SK-N-SH (cell line): ENCODE measurements around the gene EXOC2. TPM values are rescaled to one million over a fixed set of nuclear protein-coding genes. Genes with fewer than 3 reads are reported as not detected.
"Not testable (repeated sequence)": the region's sequence is repeated elsewhere in the genome, so short reads cannot be mapped to it uniquely, and the experiment has no call there.

Source experiments
- CTCF ChIA-PET: fragments of 300-600, 350-600 bp; formaldehyde crosslinking; extraction: SDS; loops from one replicate; lab custom pipeline; 2021; lab: Yijun Ruan, JAX
- POLR2A ChIA-PET: fragments of 350-600 bp; sonication (Branson Sonifier 250); formaldehyde crosslinking; extraction: SDS; loops from one replicate; lab custom pipeline; 2020; ENCODE audit warnings: antibody characterized with exemption, inconsistent platforms; lab: Yijun Ruan, JAX
- DNase-seq: peaks from one replicate; pipeline ENCODE4 v3.0.0; 2012
- H2AFZ ChIP-seq: fragments of 200-600 bp; sonication (generic); 2 replicates; pipeline ENCODE4 v1.8.1; 2016; ENCODE audit warnings: antibody characterized with exemption, mild to moderate bottlenecking, low read depth
- H3F3A ChIP-seq: fragments of 200-600 bp; sonication (generic); replicated peaks from 2 replicates; pipeline ENCODE3; 2016; ENCODE audit warnings: antibody characterized with exemption, mild to moderate bottlenecking; ENCODE audit not compliant: insufficient read depth
- H3K27ac ChIP-seq, 2 experiments: fragments of 200-500 bp in 1 of 2; fragments of 200-600 bp in 1 of 2; sonication (Bioruptor generic) in 1 of 2; sonication (generic), shearing (Covaris generic) in 1 of 2; 2 replicates each; pipeline versions ENCODE4 v1.5.1 to v1.6.1; 2014 to 2016; ENCODE audit warnings: low read depth in 2 of 2, inconsistent platforms in 1 of 2, low read length in 1 of 2, mild to moderate bottlenecking in 1 of 2, mixed read lengths in 1 of 2
- H3K27me3 ChIP-seq: fragments of 200-600 bp; sonication (generic), shearing (Covaris generic); 2 replicates; pipeline ENCODE4 v1.6.1; 2016; ENCODE audit warnings: mixed run types; ENCODE audit not compliant: insufficient read depth
- H3K36me3 ChIP-seq, 2 experiments: fragments of 200-500 bp in 1 of 2; fragments of 200-600 bp in 1 of 2; sonication (Bioruptor generic) in 1 of 2; sonication (generic) in 1 of 2; replicated peaks in 1 of 2; 2 replicates each; pipeline versions ENCODE3 to v1.5.1; 2014 to 2016; ENCODE audit warnings: low read length in 1 of 2, mild to moderate bottlenecking in 1 of 2; ENCODE audit not compliant: insufficient read depth in 2 of 2, control insufficient read depth in 1 of 2
- H3K4me1 ChIP-seq, 2 experiments: fragments of 200-500 bp in 1 of 2; fragments of 200-600 bp in 1 of 2; sonication (Bioruptor generic) in 1 of 2; sonication (generic), shearing (Covaris generic) in 1 of 2; 2 replicates each; pipeline versions ENCODE4 v1.5.1 to v1.6.1; 2014 to 2016; ENCODE audit warnings: low read depth in 1 of 2, low read length in 1 of 2, mixed run types in 1 of 2; ENCODE audit not compliant: insufficient read depth in 2 of 2, control insufficient read depth in 1 of 2
- H3K4me2 ChIP-seq: fragments of 200-600 bp; sonication (generic), shearing (Covaris generic); 2 replicates; pipeline ENCODE4 v1.6.1; 2017; ENCODE audit warnings: mixed run types
- H3K4me3 ChIP-seq, 2 experiments: fragments of 200-500 bp in 1 of 2; fragments of 200-600 bp in 1 of 2; sonication (Bioruptor generic) in 1 of 2; sonication (generic), shearing (Covaris generic) in 1 of 2; 2 replicates each; pipeline versions ENCODE4 v1.5.1 to v1.8.1; 2014 to 2016; ENCODE audit warnings: low read depth in 2 of 2, inconsistent platforms in 1 of 2, low read length in 1 of 2, mild to moderate bottlenecking in 1 of 2, mixed read lengths in 1 of 2, moderate library complexity in 1 of 2
- H3K79me2 ChIP-seq: fragments of 200-600 bp; sonication (generic); 2 replicates; pipeline ENCODE4 v1.8.1; 2017; ENCODE audit warnings: mild to moderate bottlenecking; ENCODE audit not compliant: insufficient read depth
- H3K9ac ChIP-seq: fragments of 200-600 bp; sonication (generic); 2 replicates; pipeline ENCODE4 v1.6.1; 2017; ENCODE audit warnings: mixed run types
- H3K9me2 ChIP-seq: fragments of 200-600 bp; sonication (generic); 2 replicates; pipeline ENCODE4 v1.6.1; 2017; ENCODE audit warnings: mixed run types
- H3K9me3 ChIP-seq: fragments of 200-600 bp; sonication (generic); 2 replicates; pipeline ENCODE4 v1.6.1; 2017; ENCODE audit warnings: mixed run types, mild to moderate bottlenecking, moderate library complexity
- H4K20me1 ChIP-seq: fragments of 200-600 bp; sonication (generic); 2 replicates; pipeline ENCODE4 v1.6.1; 2017; ENCODE audit warnings: mild to moderate bottlenecking, mixed run types; ENCODE audit not compliant: insufficient read depth
- CHD2 ChIP-seq: fragments of 150-350 bp; IDR thresholded peaks from 2 replicates; pipeline ENCODE4 v1.6.1; 2018; ENCODE audit warnings: low read length; ENCODE audit not compliant: partially characterized antibody
- FOSL2 ChIP-seq: IDR thresholded peaks from 2 replicates; pipeline ENCODE4 v1.4.0; 2012; ENCODE audit warnings: low read depth, mild to moderate bottlenecking, moderate library complexity, borderline replicate concordance
- FOXJ3 ChIP-seq: sonication (generic); formaldehyde crosslinking; IDR thresholded peaks from 2 replicates; pipeline ENCODE4 v1.5.1; 2020; ENCODE audit warnings: mild to moderate bottlenecking, missing genetic modification reagents
- FOXM1 ChIP-seq: IDR thresholded peaks from 2 replicates; pipeline ENCODE4 v1.4.0; 2012; ENCODE audit warnings: low read depth, mild to moderate bottlenecking
- GATA2 ChIP-seq: sonication (generic); formaldehyde crosslinking; IDR thresholded peaks from 2 replicates; pipeline ENCODE4 v1.5.0; 2020; ENCODE audit warnings: mild to moderate bottlenecking, missing genetic modification reagents
- JUND ChIP-seq: IDR thresholded peaks from 2 replicates; pipeline ENCODE4 v1.4.0; 2012
- MXI1 ChIP-seq: IDR thresholded peaks from 2 replicates; pipeline ENCODE4 v1.6.1; 2012; ENCODE audit warnings: mild to moderate bottlenecking, low read depth, low read length, improper control_type of control experiment
- POLR2AphosphoS5 ChIP-seq: IDR thresholded peaks from 2 replicates; pipeline ENCODE4 v1.6.1; 2012; ENCODE audit warnings: low read depth, low read length
- RCOR1 ChIP-seq: fragments of 150-350 bp; IDR thresholded peaks from 2 replicates; pipeline ENCODE4 v1.6.1; 2017; ENCODE audit warnings: antibody characterized with exemption, low read length
- RFX5 ChIP-seq: IDR thresholded peaks from 2 replicates; pipeline ENCODE4 v1.6.1; 2012; ENCODE audit warnings: mild to moderate bottlenecking, improper control_type of control experiment, low read length
- SIN3A ChIP-seq: IDR thresholded peaks from 2 replicates; pipeline ENCODE4 v1.6.1; 2012; ENCODE audit warnings: low read depth, mild to moderate bottlenecking, low read length, moderate library complexity, borderline replicate concordance
- SMC3 ChIP-seq: IDR thresholded peaks from 2 replicates; pipeline ENCODE4 v1.6.1; 2012; ENCODE audit warnings: low read depth, low read length, improper control_type of control experiment
- TCF12 ChIP-seq: IDR thresholded peaks from 2 replicates; pipeline ENCODE4 v1.4.0; 2012
- TEAD4 ChIP-seq: IDR thresholded peaks from 2 replicates; pipeline ENCODE4 v1.4.0; 2012; ENCODE audit warnings: mild to moderate bottlenecking, borderline replicate concordance; ENCODE audit not compliant: insufficient read depth
- YY1 ChIP-seq: IDR thresholded peaks from 2 replicates; pipeline ENCODE4 v1.4.0; 2012; ENCODE audit warnings: low read depth, mild to moderate bottlenecking
- WGBS: methylation state at CpG from one replicate; pipeline ENCODE4 v1.1.6; 2017; ENCODE audit warnings: low lambda C conversion rate; 5-methylcytosine and 5-hydroxymethylcytosine counted together
- polyA plus RNA-seq, 3 experiments: library from polyadenylated mRNA; depleted of rRNA; stranded (reverse); fragments of >200 nt; gene quantifications; 2 replicates each; pipeline ENCODE4 v1.2.3, GENCODE V29; 2012
- TF ChIP-seq, protein P1 (sequence below): fragments of 150-350 bp; IDR thresholded peaks from 2 replicates; pipeline ENCODE4 v1.6.1; 2016; ENCODE audit warnings: mild to moderate bottlenecking, low read depth, low read length
- TF ChIP-seq, protein P2 (sequence below): IDR thresholded peaks from 2 replicates; pipeline ENCODE4; 2012

The EXOC2 gene
- polyA plus RNA-seq, 1 of the 3 experiments (the other 2 are of a cell fraction) = 10.6 TPM

DNA sequence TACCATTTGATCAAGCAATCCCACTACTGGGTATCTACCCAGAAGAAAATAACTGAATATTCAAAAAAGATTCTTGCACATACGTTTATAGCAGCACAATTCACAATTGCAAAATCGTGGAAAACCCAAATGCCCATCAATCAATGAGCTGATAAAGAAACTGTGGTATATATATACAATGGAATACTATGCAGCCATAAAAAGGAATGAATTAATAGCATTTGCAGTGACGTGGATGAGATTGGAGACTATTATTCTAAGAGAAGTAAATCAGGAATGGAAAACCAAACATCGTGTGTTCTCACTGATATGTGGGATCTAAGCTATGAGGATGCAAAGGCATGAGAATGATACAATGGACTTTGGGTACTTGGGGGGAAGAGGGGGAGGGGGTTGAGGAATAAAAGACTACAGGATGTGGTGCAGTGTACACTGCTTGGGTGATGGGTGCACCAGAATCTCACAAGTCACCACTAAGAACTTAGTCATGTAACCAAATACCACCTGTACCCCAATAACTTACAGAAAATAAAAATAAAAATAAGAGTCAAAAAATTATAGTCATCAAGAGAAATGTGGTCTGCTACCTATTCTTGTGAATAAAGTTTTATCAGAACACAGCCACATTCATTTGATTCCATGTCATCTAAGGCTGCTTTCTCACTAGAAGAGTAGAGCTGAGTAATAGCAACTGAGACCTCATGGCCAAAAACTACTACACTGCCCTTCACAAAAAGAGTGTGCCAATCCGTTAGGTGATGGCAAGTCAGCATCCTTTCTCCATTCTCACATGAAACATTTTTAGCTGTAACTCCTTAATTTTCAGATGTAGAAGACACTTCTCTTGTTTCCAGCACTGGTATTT lies 27.3 kb downstream of the EXOC2 start:
- H3K9me3 ChIP-seq = no peaks in the 10 kb centered on the region
- H3K79me2 ChIP-seq = peaks cover 45% of the 10 kb centered on the region
- no peak overlapping the region for H3K27ac ChIP-seq
- TF ChIP-seq GATA2 (CRISPR knock-in tag) = no peak
- no peak for TF ChIP-seq SMC3
- TF ChIP-seq FOSL2 = no peak
- TF ChIP-seq FOXM1 = no peak
- no peak for TF ChIP-seq MXI1
- TF ChIP-seq RCOR1 = no peak
- no peak for TF ChIP-seq JUND
- TF ChIP-seq FOXJ3 (CRISPR knock-in tag) = no peak
- no peak for TF ChIP-seq POLR2AphosphoS5
- TF ChIP-seq TCF12 = no peak
- no peak for TF ChIP-seq YY1
- TF ChIP-seq, protein P1, sequence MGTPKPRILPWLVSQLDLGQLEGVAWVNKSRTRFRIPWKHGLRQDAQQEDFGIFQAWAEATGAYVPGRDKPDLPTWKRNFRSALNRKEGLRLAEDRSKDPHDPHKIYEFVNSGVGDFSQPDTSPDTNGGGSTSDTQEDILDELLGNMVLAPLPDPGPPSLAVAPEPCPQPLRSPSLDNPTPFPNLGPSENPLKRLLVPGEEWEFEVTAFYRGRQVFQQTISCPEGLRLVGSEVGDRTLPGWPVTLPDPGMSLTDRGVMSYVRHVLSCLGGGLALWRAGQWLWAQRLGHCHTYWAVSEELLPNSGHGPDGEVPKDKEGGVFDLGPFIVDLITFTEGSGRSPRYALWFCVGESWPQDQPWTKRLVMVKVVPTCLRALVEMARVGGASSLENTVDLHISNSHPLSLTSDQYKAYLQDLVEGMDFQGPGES = no peak
- no peak for TF ChIP-seq SIN3A
- TF ChIP-seq, protein P2, sequence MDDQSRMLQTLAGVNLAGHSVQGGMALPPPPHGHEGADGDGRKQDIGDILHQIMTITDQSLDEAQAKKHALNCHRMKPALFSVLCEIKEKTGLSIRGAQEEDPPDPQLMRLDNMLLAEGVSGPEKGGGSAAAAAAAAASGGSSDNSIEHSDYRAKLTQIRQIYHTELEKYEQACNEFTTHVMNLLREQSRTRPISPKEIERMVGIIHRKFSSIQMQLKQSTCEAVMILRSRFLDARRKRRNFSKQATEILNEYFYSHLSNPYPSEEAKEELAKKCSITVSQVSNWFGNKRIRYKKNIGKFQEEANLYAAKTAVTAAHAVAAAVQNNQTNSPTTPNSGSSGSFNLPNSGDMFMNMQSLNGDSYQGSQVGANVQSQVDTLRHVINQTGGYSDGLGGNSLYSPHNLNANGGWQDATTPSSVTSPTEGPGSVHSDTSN = no peak
- TF ChIP-seq TEAD4 = no peak
- TF ChIP-seq CHD2 = no peak
- TF ChIP-seq RFX5 = no peak
- TF ChIP-seq, all 33 proteins: peak for 0
- Histone ChIP-seq H3F3A (no peaks in the 10 kb centered on the region), H2AFZ (no peak overlapping the region), H3K36me3 (no peaks in the 10 kb centered on the region), H3K27me3 (no peaks in the 10 kb centered on the region), H3K4me2 (no peak overlapping the region), H3K4me1 (no peaks in the 10 kb centered on the region), H3K9me2 (no peaks in the 10 kb centered on the region), H4K20me1 (peaks cover 6% of the 10 kb centered on the region; the same call in 1 of the 2 replicates), H3K4me3 (no peak overlapping the region), H3K9ac (no peak overlapping the region)
- 64% methylated on average over 5 of the region's 5 CpGs for WGBS
- ChIA-PET POLR2A (no interaction called here), CTCF (interaction anchor here (1.6 kb wide), 1 partner anchor 73 kb away, joined by 5 read pairs; no protein-coding TSS in a partner anchor)
- DNase-seq = no peak

DNA sequence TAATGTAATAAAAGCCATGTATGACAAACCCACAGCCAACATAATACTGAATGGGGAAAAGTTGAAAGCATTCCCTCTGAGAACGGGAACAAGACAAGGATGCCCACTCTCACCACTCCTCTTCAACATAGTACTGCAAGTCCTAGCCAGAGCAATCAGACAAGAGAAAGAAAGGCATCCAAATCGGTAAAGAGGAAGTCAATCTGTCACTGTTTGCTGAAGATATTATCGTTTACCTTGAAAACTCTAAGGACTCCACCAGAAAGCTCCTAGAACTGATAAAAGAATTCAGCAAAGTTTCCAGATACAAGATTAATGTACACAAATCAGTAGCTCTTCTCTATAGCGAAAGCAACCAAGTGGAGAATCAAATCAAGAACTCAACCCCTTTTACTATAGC lies 29.2 kb downstream of the EXOC2 start:
- CTCF ChIA-PET, H3K9me3 ChIP-seq, DNase-seq, H3K4me1 ChIP-seq, H3K4me2 ChIP-seq, H3F3A ChIP-seq, H3K4me3 ChIP-seq, POLR2A ChIA-PET, H3K9me2 ChIP-seq, H3K36me3 ChIP-seq, H3K27me3 ChIP-seq, H3K9ac ChIP-seq, H2AFZ ChIP-seq, H4K20me1 ChIP-seq, H3K27ac ChIP-seq: not testable (repeated sequence)
- WGBS = 60% methylated on average over 4 of the region's 4 CpGs
- peaks cover 55% of the 10 kb centered on the region for H3K79me2 ChIP-seq
